Hepatocyte (in vitro differentiated cells): Measurements from ENCODE around the gene SCFD2.
"Not testable (repeated sequence)": the region's sequence is repeated elsewhere in the genome, so short reads cannot be mapped to it uniquely, and the experiment has no call there.

Experiments
- CTCF ChIP-seq: fragments of 200-600 bp; sonication (generic); IDR thresholded peaks from 2 replicates; pipeline ENCODE4 v1.5.1; 2016; ENCODE audit warnings: antibody characterized with exemption, mild to moderate bottlenecking; ENCODE audit not compliant: poor library complexity
- EZH2 ChIP-seq: fragments of 200-600 bp; sonication (generic); IDR thresholded peaks from 2 replicates; pipeline ENCODE4 v1.6.1; 2016; ENCODE audit warnings: antibody characterized with exemption, mild to moderate bottlenecking, borderline replicate concordance
- EZH2phosphoT487 ChIP-seq: fragments of 200-600 bp; sonication (generic); IDR thresholded peaks from one replicate; pipeline ENCODE4 v1.6.1; 2018; ENCODE audit warnings: antibody characterized with exemption, mild to moderate bottlenecking, low read depth, moderate library complexity; ENCODE audit not compliant: unreplicated experiment, severe bottlenecking

DNA sequence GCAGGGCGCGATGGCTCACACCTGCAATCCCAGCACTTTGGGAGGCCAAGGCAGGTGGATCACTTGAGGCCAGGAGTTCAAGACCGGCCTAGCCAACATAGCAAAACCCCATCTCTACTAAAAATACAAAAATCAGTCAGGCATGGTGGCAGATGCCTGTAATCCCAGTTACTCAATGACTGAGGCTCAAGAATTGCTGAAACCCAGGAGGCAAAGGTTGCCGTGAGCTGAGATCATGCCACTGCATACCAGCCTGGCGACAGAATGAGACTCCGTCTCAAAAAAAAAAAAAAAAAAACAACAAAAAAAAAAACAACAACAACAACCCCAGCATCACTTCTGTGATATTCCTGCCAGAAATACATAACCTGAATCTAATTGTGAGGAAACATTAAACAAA is 30.9 kb downstream of the SCFD2 start:
- not testable (repeated sequence) for TF ChIP-seq CTCF, EZH2, EZH2phosphoT487
